Stimulated activated CD4-positive, alpha-beta T cell treated with anti-CD3 and anti-CD28 coated beads, Interleukin-1b, Interleukin-23, amount 100 ng/mL, for 48 hours (primary cell): Measurements from ENCODE around the gene CCNI.
"Not testable (repeated sequence)": the region's sequence is repeated elsewhere in the genome, so short reads cannot be mapped to it uniquely, and the experiment has no call there.

Source experiments
- DNase-seq: peaks from one replicate; pipeline ENCODE4 v3.0.0-alpha.2; 2020

CCNI gene

DNA sequence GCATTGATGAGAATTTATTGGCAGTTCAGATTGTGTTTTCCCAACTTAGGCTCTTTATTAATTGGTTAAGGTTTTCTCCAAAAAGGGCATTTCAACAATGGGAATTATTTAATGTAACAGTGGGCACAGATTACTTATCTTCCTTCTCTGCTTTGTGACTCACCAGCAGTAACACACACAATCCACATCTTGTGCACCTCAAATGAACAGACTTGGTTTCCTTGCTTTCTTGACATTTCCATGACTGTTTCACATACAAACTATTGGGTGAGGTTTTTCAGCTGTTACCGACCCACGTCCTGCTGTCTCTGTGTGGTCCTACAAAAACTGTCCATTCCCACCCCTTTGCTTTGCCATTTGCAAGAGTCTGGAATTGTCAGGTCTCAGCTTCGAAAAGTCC, 38.1 kb downstream of the CCNI start:
- DNase-seq: no peak

- not testable (repeated sequence) for DNase-seq
Observed at GRCh38 chr4:77037168-77037567, 38.6 kb downstream of the CCNI start.

DNA sequence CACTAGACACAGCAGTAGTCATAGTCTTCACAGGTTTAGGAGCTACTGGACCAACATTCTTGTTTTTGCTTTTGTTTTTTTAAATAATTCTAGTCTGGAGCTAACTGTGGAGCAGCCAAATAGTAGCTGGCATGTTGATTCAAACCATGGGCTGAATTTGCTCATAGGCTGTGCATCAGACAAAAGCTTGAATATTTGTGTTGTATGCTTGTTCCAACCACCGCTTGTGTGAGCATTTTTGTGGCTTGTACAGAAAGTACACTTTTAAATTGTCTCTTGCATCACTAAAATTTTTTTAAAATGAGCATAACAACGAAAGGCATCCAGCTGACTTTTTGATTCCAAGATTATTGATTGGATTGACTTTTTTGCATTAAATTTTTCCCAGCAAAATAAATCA, 39.6 kb downstream of the CCNI start:
- DNase-seq: no peak

DNA sequence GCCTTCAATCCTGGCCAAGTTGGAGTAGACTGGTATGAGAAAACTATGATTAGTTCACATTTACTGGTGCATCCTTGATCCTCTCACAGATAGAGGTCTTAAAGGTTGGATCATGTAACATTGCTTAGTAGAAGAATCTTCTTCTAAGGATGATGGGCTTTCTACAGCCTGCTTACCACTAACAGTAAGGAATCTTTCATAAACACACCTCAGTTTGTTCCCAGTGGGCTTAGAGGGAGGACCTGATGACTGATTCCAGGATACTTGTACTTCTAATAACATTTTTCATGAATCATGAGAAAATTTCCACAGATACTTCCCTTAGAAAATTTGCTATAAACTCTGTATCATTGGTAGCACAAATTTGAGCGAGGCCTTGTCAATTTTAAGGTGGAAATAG, 40.6 kb downstream of the CCNI start:
- DNase-seq: no peak

GRCh38 chr4:77031544-77031943, 44.2 kb downstream of the CCNI start:
- DNase-seq: no peak

DNA sequence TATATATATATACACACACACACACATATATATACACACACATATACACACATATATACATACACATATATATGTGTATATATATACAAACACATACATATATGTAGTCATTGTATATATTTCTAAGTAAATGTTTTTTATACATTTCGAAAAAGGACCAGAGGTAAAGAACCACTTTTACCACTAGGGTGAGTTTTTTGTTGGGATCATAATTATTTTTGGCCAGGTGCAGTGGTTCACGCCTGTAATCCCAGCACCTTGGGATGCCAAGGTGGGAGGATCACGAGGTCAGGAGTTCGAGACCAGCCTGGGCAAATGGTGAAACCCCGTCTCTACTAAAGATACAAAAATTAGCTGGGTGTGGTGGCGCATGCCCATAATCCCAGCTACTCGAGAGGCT, 46.0 kb downstream of the CCNI start:
- not testable (repeated sequence) for DNase-seq

DNA sequence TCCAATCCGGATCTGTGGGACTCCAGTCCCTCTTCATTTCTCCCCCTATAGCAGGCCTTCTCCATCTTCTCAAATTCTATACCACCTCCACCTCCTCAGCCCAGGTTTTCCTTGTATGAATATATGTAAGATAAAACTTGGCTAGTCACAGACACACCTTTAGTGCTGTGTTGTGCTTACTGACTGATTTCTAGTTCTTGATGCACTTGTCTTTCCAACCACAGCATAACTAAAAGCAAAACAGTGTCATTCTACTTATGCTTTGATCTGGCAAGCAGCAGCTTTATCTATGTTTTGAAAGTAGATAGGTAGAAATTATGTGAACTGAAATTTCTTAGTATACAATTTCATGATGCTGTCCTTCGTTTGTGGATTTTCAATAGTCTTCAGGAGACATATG, 47.5 kb downstream of the CCNI start:
- peak; percentile 8 for DNase-seq

DNA sequence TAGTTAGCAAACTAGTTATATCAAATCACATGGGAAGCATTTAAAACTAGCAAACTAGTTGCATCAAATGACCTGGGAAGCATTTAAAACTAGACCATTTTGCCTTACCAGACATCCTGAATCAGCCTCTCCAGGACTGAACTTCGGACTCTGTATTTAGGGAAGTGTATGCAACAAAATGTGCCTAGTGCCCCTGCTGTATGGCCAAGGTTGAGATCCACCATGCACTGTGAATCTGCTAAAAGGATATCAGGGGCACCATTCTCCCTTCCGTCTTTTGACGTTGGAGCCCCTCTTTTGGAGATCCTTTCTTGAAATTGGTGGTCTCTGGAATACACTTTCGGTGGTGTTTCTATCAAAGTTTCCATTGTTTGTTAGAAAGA, 49.5 kb downstream of the CCNI start:
- DNase-seq: no peak

DNA sequence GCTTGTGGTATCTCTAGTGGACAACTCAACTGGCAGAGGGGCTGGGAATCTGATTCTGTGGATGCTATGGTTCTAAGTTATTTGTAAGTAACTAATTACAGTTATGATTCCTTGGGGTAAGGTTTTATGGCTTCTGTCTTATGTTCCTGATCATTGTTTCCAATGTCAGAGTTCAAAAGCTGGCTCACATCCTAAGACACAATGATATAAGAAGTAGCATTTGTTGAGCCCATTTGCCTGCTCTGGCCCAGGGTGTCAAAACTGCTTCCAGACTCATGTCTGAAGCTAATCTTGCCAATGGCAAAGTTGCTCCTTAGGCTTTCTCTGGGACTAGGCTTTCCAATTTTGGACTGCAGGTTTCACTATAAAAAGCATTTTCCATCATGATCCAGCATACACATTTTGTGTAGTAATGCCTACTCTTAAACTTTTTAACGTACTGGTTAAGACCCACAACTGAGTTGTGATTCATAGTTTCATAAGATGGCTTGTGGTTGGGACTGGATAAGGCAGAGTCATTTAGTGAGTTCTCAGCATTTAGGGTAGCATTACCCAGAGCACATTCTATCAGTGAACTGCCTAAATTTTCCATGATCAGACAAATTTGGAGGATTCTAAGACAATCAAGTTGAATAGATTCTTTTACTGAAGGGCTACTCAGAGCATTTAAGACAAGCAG, 50.0 kb downstream of the CCNI start:
- DNase-seq: no peak

GRCh38 chr4:77023920-77024319, 51.9 kb downstream of the CCNI start:
- DNase-seq: no peak

GRCh38 chr4:77022560-77023179, 53.1 kb downstream of the CCNI start:
- no peak for DNase-seq

DNA sequence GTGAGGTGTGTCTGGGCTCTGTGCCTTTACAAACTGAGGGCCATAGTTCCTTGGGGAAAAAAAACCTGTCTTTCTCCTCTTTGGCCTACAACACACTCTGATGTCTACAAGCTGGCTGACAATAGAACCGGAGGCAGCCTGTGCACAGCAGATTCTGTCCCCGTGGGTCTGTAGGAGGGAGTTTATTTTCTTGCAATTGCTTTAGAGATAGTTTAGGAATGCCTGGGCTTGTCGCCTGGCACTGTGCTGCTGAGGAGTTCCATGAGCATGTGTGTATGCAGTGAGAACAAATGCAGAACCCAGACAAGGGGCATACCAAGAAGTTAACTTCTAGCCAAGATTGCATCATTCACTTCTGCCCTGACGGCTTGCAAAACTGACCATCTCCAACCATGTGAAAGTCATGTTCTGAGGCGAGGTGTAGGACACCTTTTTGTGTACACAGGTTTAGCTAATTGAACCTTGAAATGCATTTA, 54.1 kb downstream of the CCNI start:
- DNase-seq: no peak

DNA sequence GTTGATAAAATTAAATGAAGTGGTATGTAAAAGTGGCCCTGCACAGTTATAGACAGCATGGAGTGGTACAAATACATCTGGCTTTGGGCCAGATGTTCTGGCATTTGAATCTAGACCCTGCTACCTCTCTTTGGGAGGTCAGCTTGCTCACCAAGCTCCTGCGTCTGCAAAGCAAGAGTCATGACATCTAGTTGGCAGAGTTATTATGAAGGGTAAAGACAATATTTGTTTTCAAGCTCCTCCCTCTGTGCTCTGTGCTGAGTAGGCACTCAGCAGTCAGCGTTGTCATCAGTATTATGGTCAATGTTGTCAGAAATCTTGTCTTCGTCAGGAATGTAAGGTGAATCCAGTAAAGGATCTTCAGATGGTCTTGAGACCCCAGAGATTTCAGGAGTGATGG, 55.8 kb downstream of the CCNI start:
- no peak for DNase-seq

- DNase-seq: no peak
Observed at GRCh38 chr4:77015390-77015789, 60.4 kb downstream of the CCNI start.

- DNase-seq: no peak
Observed at GRCh38 chr4:77014256-77014655, 61.5 kb downstream of the CCNI start.

DNA sequence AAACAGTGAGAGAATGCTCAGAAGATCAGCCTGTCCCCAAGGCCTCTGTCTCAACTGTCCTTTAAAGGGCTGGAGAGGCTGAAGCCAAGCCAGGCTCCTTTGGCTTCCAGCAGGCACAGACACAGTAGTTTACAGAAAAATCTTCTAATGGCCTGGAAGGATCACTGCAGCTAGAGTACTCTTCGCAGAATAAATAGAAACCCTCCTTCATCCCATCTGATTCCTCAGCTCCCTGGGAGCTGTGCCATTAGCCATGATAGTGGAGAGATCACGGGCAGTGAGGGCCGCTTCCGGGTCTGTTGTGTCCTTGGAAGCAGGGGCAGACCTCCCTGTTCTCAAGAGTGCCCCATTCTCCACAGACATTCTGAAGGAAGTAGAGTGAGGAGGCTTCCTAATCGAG, 63.1 kb downstream of the CCNI start:
- no peak for DNase-seq

DNA sequence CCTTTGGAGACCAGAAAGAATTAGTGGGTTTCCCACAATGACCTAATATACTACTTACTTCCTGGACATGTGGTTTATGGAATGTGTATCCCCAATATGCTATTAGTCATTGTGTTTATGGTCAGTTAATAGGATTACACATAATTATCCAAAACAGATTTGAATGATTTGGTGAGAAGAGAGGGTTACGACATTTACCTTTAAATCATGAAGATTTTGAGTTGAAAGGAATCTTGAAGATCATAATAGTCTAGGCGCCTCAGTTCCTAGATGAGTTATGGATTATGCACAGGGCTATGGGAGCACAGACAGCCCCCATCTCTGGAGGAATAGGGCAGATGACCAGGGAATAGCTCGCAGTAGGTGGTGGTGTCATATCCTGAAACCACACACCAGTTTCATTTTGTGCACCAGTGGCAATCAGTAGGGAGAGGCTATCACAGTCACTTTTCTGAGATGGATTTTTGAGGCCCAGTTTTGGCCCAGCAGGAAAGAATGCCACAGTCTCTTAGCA, 64.9 kb downstream of the CCNI start:
- no peak for DNase-seq

- no peak for DNase-seq
Observed at GRCh38 chr4:77009511-77010115, 66.2 kb downstream of the CCNI start.

- DNase-seq: no peak
Observed at GRCh38 chr4:77007358-77008230, 68.2 kb downstream of the CCNI start.

DNA sequence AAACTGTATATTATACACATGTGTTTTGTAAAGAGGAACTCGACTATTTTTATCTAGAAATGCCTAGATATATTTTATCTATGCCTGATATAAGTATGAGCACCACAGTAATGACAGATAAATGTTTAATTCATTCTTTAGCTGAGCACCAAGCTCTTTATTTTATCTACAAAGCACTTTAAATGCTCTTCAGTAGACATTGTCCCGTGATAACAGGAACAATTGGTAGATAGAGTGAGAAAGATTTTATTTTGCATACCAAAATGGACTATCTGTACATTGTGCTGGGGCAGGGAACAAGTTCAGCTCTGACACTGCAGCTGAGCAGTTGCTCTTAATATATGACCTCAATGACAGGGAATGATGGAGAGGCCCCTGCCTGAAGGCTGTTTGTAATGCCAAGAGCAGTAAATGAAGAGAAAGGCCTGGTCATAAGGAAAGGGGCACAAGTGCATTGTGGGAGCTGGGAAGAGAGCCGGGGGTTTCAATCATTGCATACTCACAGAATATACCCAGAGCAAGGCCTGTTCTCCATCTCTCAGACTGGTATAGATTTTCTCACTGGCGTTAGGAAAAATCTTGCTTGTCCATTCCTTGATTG, 68.9 kb downstream of the CCNI start:
- no peak for DNase-seq

- DNase-seq: no peak
Observed at GRCh38 chr4:77003400-77003799, 72.4 kb downstream of the CCNI start.

- no peak for DNase-seq
Observed at GRCh38 chr4:77002321-77003107, 73.3 kb downstream of the CCNI start.
